GM23248 (cell line): ENCODE data around the gene ASIC1. TPM values are rescaled to one million over a fixed set of nuclear protein-coding genes. Genes with fewer than 3 reads are reported as not detected.
"Not testable (repeated sequence)": the region's sequence is repeated elsewhere in the genome, so short reads cannot be mapped to it uniquely, and the experiment has no call there.

Source experiments
- DNase-seq: peaks from one replicate; pipeline ENCODE4 v3.0.0-alpha.2; 2015
- H2AFZ ChIP-seq: fragments of 200-600 bp; sonication (generic); 2 replicates; pipeline ENCODE4 v1.6.1; 2016; ENCODE audit warnings: antibody characterized with exemption
- H3F3A ChIP-seq: fragments of 200-600 bp; sonication (generic); 2 replicates; pipeline ENCODE4 v1.6.1; 2016; ENCODE audit warnings: mild to moderate bottlenecking, antibody characterized with exemption, mixed run types; ENCODE audit not compliant: insufficient read depth
- H3K27ac ChIP-seq: fragments of 200-600 bp; sonication (generic); 2 replicates; pipeline ENCODE4 v1.5.1; 2016; ENCODE audit warnings: mild to moderate bottlenecking
- H3K27me3 ChIP-seq: fragments of 200-600 bp; sonication (generic); replicated peaks from 2 replicates; pipeline ENCODE4 v1.6.1; 2016; ENCODE audit warnings: mild to moderate bottlenecking; ENCODE audit not compliant: insufficient read depth
- H3K36me3 ChIP-seq: fragments of 200-600 bp; sonication (generic); 2 replicates; pipeline ENCODE4 v1.6.1; 2016; ENCODE audit warnings: low read depth, mild to moderate bottlenecking
- H3K4me1 ChIP-seq: fragments of 200-600 bp; sonication (generic); 2 replicates; pipeline ENCODE4 v1.6.1; 2016; ENCODE audit warnings: mild to moderate bottlenecking; ENCODE audit not compliant: insufficient read depth
- H3K4me2 ChIP-seq: fragments of 200-600 bp; sonication (generic); one replicate; pipeline ENCODE4 v1.6.1; 2016; ENCODE audit warnings: mild to moderate bottlenecking; ENCODE audit not compliant: unreplicated experiment
- H3K4me3 ChIP-seq: fragments of 200-600 bp; sonication (generic); 2 replicates; pipeline ENCODE4 v1.5.1; 2016; ENCODE audit warnings: mild to moderate bottlenecking
- H3K79me2 ChIP-seq: fragments of 200-600 bp; sonication (generic); 2 replicates; pipeline ENCODE4 v1.6.1; 2016; ENCODE audit warnings: mild to moderate bottlenecking; ENCODE audit not compliant: insufficient read depth
- H3K9ac ChIP-seq: fragments of 200-600 bp; sonication (generic); 2 replicates; pipeline ENCODE4 v1.6.1; 2016; ENCODE audit warnings: mild to moderate bottlenecking
- H3K9me2 ChIP-seq: fragments of 200-600 bp; sonication (generic); 2 replicates; pipeline ENCODE4 v1.6.1; 2016; ENCODE audit warnings: mixed run types, mild to moderate bottlenecking, moderate library complexity; ENCODE audit not compliant: insufficient read depth
- H3K9me3 ChIP-seq: fragments of 200-600 bp; sonication (generic); one replicate; pipeline ENCODE4 v1.6.1; 2017; ENCODE audit warnings: low read depth
- H4K20me1 ChIP-seq: fragments of 200-600 bp; sonication (generic); 2 replicates; pipeline ENCODE4 v1.6.0; 2016; ENCODE audit not compliant: insufficient read depth
- EZH2 ChIP-seq: fragments of 200-600 bp; sonication (generic); IDR thresholded peaks from 2 replicates; pipeline ENCODE4 v1.6.1; 2018; ENCODE audit warnings: antibody characterized with exemption, mild to moderate bottlenecking; ENCODE audit not compliant: insufficient read depth, poor library complexity, severe bottlenecking
- EZH2phosphoT487 ChIP-seq: fragments of 200-600 bp; sonication (generic); IDR thresholded peaks from 2 replicates; pipeline ENCODE4 v1.6.1; 2018; ENCODE audit warnings: antibody characterized with exemption, moderate library complexity, mild to moderate bottlenecking, low read depth; ENCODE audit not compliant: insufficient read depth
- WGBS, 2 experiments: methylation state at CpG; one replicate each; pipeline ENCODE4 v1.1.6; 2015 to 2017; ENCODE audit warnings: low lambda C conversion rate in 2 of 2, low coverage in 1 of 2; ENCODE audit errors: missing lambda C conversion rate in 2 of 2; 5-methylcytosine and 5-hydroxymethylcytosine counted together
- in situ Hi-C: fragments of 300-500 bp; cut with MboI; formaldehyde crosslinking; loops from 2 replicates; pipeline ENCODE4 v1.15.0; 2020
- polyA plus RNA-seq: library from polyadenylated mRNA; unstranded; fragments of >200 nt; fragmentation: Nextera tagmentation; extraction: Ambion mirVana; gene quantifications from 2 replicates; pipeline ENCODE4 v1.2.1, GENCODE V29; 2016
- total RNA-seq: library from RNA; depleted of rRNA; stranded (reverse); fragments of >200 nt; shearing (Covaris generic); gene quantifications from 2 replicates; pipeline ENCODE4 v1.2.3, GENCODE V29; 2014

ASIC1 gene
- total and polyA plus RNA-seq, 2 experiments from 2014 or later, result 1.4 to 1.9 TPM

DNA sequence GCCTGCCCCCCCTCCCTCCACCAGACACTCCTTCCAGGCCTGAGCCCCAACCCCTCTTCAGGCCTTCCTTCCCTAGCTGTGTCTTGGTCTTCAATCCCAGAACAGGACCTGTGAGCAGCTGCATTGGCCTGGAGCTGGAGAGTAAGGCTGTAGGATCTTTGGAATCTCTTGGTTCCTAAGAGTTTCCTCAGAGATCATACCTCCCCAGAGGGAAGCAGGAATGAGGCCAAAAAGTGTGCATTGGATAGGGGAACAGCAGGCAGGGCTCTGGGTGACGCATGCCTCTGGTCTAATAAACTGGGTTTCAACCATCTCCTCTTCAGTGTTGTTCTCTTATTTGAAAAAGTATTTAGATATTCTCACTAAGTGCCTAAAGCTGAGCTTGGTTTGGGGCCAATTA lies 25.9 kb downstream of the ASIC1 start:
- Histone ChIP-seq H4K20me1 (no peaks in the 10 kb centered on the region), H3K9me2 (no peaks in the 10 kb centered on the region), H3K27me3 (no peaks in the 10 kb centered on the region), H3K79me2 (peaks cover 22% of the 10 kb centered on the region), H3K9ac (no peak overlapping the region), H3K36me3 (no peaks in the 10 kb centered on the region), H2AFZ (no peak overlapping the region), H3K4me1 (peaks cover 19% of the 10 kb centered on the region), H3K9me3 (no peaks in the 10 kb centered on the region), H3K27ac (no peak overlapping the region), H3F3A (peaks cover 25% of the 10 kb centered on the region), H3K4me3 (no peak overlapping the region), H3K4me2 (no peak overlapping the region)
- in situ Hi-C loops, result no loop called here
- WGBS, 2 experiments, result 94 to 100% methylated on average over 1 of the region's 1 CpG
- no peak for TF ChIP-seq EZH2phosphoT487
- TF ChIP-seq EZH2, result no peak
- DNase-seq, result no peak

DNA sequence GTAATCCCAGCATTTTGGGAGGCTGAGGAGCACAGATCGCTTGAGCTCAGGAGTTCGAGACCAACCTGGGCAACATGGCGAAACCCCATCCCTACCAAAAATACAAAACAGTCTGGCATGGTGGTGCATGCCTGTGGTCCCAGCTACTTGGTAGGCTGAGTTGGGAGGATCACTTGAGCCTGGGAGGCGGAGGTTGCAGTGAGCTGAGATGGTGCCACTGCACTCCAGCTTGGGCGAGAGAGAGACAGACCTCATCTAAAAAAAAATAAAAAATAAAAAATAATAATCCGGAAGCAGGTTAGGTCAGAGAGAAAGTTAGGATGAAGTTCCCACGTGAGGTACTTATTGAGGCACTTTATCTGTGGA lies 27.0 kb downstream of the ASIC1 start:
- H4K20me1 ChIP-seq, H3K9me3 ChIP-seq, H3K9me2 ChIP-seq, H3K27me3 ChIP-seq, H3K36me3 ChIP-seq, in situ Hi-C loops, DNase-seq: not testable (repeated sequence)
- Histone ChIP-seq H2AFZ (peak overlapping the region; percentile 93), H3K27ac (peak overlapping the region; percentile 66), H3K4me2 (peak overlapping the region; percentile 98), H3K79me2 (peaks cover 29% of the 10 kb centered on the region), H3F3A (peaks cover 36% of the 10 kb centered on the region), H3K4me3 (peak overlapping the region; percentile 90), H3K4me1 (peaks cover 30% of the 10 kb centered on the region), H3K9ac (peak overlapping the region; percentile 88)
- 33 to 34% methylated on average over 7 of the region's 7 CpGs for WGBS, 2 experiments

GRCh38 chr12:50084775-50085614 lies 27.6 kb downstream of the ASIC1 start, which contains the start of gene SMARCD1:
Gene SMARCD1, plus strand, starts transcription at chr12:50085342. Its CDS starts 28 bp downstream, at chr12:50085370.
- Histone ChIP-seq H3K27ac (peak within 1 kb of the TSS; percentile 66), H3K27me3 (no peaks in the 10 kb centered on the region), H4K20me1 (no peaks in the 10 kb centered on the region), H3K4me3 (peak within 1 kb of the TSS; percentile 90), H3K4me2 (peak within 1 kb of the TSS; percentile 98), H3K36me3 (peaks cover 13% of the 10 kb centered on the region), H3K9me2 (no peaks in the 10 kb centered on the region), H3K9ac (peak within 1 kb of the TSS; percentile 88), H3K4me1 (peaks cover 31% of the 10 kb centered on the region), H3K79me2 (peaks cover 35% of the 10 kb centered on the region), H2AFZ (peak within 1 kb of the TSS; percentile 93), H3F3A (peaks cover 39% of the 10 kb centered on the region), H3K9me3 (no peaks in the 10 kb centered on the region)
- WGBS, 2 experiments, result 1% methylated on average over 59 to 67 of the region's 69 CpGs
- peak; percentile 91 for DNase-seq
- in situ Hi-C loops, result no loop called here
- TF ChIP-seq EZH2phosphoT487, result no peak
- no peak for TF ChIP-seq EZH2

DNA sequence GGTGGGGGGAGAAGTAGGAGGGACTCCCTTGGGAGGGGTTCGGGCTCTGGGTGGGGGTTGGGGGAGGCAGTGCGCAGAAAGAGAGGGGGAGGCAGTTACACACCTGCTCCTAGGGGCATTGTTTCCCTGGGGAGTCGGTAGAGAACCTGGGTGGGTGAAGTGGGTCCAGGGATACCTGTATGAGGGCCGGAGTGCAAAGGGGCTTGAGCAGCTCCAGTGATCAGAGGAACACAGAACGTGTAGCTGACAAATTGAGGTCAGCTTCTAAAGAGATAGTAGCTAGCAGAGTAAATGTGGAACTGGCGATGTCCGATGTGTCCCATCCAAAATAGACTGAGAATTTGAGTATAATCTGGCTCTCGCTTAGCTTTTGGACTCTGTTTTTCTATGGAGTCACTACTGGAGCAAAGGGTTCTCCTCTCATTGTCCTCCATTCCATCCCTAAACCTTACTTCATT lies 28.2 kb downstream of the ASIC1 start:
- Histone ChIP-seq H3K4me1 (peaks cover 31% of the 10 kb centered on the region), H3K36me3 (peaks cover 17% of the 10 kb centered on the region), H3K4me2 (peak overlapping the region; percentile 98), H3K27ac (peak overlapping the region; percentile 66; the same call in 1 of the 2 replicates), H3K9ac (peak overlapping the region; percentile 88), H3K9me2 (no peaks in the 10 kb centered on the region), H3K9me3 (no peaks in the 10 kb centered on the region), H4K20me1 (no peaks in the 10 kb centered on the region), H3F3A (peaks cover 39% of the 10 kb centered on the region), H3K4me3 (peak overlapping the region; percentile 90), H2AFZ (peak overlapping the region; percentile 93; the same call in 1 of the 2 replicates), H3K79me2 (peaks cover 39% of the 10 kb centered on the region), H3K27me3 (no peaks in the 10 kb centered on the region)
- in situ Hi-C loops, result no loop called here
- WGBS, 2 experiments, result 0 to 1% methylated on average over 5 to 8 of the region's 8 CpGs
- peak; percentile 42 for DNase-seq
- TF ChIP-seq EZH2 (no peak), EZH2phosphoT487 (no peak)
